HG03159 (cell line): ENCODE measurements around the gene CDC14A.
"Not testable (repeated sequence)": the region's sequence is repeated elsewhere in the genome, so short reads cannot be mapped to it uniquely, and the experiment has no call there.

Source experiments
- ATAC-seq: cut with Tn5 transposase; IDR thresholded peaks from one replicate; pipeline ENCODE4 v1.9.1; 2021; ENCODE audit warnings: mild to moderate bottlenecking, moderate library complexity; ENCODE audit not compliant: unreplicated experiment

Gene CDC14A

DNA sequence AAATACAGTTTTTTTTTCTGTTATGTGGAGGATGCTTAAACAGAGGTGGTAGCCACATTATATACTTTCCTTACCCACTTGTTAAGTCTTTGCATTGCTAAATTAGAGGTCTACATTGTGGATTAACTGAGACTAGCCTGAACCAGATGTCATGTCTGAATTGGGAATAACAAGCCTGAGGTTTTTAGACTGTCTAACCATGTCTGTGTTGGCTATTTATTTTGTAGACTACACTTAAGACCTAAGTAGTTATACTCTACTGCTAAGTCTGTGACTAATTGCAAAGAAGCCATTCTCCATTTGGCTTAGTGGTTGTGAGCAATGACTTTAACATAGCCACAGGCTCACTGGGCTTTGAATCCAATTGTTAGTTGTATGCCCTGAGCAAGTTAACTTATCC, 45.4 kb downstream of the CDC14A start:
- no peak for ATAC-seq

DNA sequence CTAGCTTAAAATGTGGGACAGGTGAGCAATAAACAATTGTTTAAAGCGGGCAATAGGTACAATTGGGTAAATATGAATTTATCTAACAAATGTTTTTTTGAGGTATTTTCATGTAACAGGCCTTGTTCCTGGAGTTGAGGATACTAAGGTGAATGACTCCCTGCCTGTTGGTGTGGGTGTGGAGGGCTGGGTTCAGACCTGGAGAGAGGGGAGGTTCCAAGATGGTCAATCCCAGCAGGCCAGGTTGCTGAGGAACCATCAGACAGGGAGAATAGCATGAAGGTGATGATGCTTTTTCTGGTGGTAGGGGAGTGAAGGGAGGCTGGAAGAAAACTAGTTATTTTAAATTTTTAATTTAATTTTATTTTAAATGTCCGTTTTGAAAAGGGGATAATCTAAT, 46.3 kb downstream of the CDC14A start:
- no peak for ATAC-seq

DNA sequence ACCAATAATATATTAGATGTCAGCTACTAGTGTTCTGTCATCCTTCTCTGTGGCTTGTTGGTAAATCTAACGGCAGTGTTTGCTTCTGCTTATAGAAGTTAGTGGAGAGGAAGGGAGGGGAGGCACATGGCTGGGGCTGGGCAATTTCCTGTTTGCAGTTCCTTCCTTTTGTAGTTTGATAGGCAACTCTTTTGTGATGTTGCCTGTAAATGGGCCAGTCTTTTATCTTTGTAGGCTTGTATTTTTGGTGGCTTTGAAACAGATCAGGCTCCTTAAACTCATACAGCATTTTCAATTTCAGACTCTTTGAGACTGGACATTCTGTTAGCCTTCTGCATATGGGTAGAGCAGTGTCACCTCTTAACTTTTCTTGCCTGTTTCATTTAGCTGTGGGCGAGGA, 48.1 kb downstream of the CDC14A start:
- peak; percentile 63 for ATAC-seq

DNA sequence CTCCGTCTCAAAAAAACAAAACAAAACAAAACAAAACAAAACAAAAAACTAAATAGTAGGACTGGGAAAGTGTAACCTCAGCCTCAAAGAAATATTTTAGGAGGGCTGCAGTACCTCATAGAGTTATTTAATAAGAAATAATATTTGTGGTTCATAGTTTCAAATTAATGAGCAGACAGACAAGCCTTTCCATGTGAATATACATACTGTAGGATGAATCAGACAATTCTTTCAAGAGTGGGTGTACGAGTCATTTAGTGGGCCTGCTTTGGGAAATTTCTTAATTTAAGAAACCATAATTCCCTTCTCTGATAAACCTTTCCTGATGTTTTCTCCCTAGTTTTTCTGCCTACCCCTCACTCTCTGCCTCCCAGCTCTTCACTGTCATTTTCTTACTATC, 52.5 kb downstream of the CDC14A start:
- no peak for ATAC-seq

DNA sequence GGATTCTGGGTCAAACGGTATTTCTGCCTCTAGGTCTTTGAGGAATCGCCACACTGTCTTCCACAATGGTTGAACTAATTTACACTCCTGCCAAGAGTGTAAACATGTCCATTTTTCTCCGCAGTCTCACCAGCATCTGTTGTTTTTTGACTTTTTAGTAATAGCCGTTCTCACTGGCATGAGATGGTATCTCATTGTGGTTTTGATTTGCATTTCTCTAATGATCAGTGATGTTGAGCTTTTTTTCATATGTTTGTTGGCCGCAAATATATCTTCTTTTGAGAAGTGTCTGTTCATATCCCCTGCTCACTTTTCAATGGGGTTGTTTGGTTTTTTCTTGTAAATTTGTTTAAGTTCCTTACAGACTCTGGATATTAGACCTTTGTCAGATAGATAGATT, 53.6 kb downstream of the CDC14A start:
- ATAC-seq, result not testable (repeated sequence)

DNA sequence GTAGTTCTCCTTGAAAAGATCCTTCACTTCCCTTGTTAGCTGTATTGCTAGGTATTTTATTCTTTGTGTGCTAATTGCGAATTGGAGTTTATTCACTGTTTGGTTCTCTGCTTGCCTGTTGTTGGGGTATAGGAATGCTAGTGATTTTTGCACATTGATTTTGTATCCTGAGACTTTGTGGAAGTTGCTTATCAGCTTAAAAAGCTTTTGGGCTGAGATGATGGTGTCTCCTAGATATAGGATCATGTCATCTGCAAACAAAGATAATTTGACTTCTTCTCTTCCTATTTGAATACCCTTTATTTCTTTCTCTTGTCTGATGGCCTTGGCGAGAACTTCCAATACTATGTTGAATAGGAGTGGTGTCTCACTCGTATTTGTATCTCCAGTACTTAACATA, 55.1 kb downstream of the CDC14A start:
- ATAC-seq, result not testable (repeated sequence)

DNA sequence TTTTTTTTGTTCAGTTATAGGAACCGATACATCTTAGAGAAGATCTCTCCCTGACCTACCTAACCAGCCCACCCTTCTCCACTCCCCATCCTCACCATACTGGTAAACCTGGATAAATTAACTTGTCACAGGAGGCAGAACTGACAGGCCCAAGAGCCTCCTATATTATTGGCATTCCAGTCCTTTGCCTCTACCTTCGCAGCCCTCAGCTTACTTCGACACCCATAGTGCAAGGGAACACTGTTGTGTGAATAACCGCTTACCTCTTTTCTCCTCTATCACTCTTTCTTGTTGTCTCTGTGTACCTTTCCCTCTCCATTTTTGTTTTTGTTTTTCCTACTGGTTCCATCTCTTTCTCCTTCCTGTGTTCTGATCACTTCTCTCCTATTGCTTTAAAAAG, 58.7 kb downstream of the CDC14A start:
- no peak for ATAC-seq

DNA sequence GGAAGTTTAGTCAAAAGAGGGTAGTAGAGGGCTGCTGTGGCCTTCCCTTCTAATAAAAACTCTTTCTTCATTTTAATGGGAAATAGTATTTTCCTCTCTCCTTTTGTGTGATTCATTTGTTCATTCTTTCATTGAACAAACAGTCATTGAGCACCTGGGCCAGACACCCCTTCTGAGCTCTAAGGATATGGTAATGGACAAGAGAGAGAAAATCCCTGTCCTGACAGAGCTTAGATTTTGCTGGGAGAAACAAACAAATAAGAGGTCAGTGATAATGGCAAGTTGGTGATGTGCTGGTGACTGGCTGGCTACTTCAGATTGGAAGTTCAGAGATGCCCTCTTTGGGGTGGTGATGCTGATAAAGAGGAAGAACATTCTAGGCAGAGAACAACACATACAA, 59.3 kb downstream of the CDC14A start:
- no peak for ATAC-seq

DNA sequence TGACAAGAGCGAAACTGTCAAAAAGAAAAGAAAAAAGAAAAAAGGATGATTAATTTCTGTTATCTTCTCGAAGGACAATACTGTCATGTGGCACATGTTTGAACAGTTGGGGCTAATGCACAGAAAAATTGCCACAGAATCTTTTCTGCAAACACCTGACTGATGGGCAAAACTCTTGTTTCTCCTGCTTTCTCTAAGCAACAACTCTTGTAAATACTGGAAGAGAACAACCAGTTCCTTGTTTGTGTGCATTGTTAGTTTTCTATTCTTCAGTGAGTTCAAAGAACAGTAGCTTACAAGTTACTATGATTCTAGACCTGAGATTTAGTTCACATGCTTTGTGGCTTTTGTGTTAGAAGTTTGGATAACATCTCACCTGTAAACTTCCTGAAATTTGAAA, 60.7 kb downstream of the CDC14A start:
- no peak for ATAC-seq

DNA sequence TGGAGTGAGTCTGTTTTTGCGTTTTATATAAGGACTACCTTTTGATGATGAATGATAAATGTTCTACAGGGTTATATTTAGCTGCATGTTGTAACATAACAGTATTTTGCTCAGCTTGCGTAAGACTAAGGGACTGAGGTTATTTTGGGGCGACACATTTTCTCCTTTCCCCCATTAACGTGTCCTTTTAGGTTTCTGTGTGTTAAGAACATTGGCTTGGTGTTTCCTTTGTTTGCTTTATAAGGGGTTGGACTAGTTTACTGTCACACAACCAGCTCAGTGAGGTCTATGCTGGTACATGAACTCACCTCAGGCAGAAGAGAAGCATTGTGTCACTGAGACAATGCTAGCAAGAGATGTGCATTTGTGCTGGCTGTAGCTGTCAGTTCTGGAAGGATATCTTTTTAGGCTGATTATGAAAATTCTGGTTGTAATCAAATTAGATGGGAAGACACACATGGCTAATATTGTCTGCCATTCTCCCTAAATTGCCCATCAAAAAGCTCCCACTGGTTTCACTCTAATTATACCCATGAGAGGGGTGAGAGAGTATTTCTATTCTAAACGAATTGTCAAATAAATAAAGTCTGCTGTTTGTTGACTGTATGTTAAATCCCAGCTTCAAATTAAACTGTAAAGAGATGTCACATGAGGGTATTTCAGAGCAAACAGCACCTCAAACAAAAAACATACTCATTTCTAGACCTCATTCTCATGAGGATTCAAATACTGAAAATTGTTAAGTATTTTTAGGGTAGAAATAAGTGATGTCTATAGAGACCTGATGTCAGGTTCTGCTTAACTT, 62.6 kb downstream of the CDC14A start:
- no peak for ATAC-seq

DNA sequence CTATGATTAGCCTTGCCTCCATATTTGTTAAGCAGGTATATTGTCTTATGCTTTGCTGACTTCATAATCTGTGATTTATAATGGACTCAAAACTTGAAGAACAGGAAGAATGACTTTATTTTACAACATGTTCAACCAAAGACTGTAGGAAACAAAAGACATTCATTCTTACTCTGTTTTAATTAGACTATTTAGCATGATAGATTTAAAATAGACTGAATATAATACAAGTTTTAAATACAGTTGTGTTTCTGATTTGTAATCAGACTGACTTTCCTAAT, 63.1 kb downstream of the CDC14A start:
- ATAC-seq, result no peak

DNA sequence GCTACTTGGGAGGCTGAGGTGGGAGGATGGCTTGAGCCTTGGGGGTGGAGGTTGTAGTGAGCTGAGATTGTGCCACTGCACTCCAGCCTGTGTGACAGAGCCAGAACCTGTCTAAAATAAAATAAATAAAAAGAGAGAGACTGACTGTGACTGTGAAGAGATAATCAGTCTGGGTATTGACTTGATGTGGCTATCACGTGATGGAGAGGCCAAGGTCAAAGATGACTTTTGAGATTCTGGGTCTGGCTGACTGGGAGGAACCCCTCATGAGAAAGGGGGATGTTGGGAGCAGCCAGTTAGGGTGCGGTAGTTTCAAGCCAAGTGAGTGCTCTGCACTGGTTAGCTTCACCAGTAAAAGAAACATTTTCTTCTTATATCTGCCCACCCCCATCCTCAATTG, 66.8 kb downstream of the CDC14A start:
- no peak for ATAC-seq

DNA sequence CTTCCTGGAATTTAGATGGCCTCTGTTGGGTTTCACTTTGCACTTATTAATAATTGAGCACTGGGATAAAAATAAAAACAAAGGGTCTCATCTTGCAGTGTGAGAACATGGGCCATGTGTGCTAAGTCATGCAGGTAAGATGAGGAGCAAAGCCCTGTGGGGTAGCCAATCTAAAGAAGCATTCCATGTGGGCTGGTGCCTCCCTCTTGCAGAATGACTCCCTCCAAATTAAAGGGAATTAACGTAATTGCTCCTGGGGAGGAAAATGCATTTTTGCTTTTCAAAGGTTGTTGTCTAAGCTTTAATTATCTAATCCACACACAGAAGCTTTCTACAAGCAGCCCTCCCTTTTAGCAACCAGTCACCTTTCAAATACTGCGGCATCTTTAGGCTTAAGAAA, 69.8 kb downstream of the CDC14A start:
- no peak for ATAC-seq

DNA sequence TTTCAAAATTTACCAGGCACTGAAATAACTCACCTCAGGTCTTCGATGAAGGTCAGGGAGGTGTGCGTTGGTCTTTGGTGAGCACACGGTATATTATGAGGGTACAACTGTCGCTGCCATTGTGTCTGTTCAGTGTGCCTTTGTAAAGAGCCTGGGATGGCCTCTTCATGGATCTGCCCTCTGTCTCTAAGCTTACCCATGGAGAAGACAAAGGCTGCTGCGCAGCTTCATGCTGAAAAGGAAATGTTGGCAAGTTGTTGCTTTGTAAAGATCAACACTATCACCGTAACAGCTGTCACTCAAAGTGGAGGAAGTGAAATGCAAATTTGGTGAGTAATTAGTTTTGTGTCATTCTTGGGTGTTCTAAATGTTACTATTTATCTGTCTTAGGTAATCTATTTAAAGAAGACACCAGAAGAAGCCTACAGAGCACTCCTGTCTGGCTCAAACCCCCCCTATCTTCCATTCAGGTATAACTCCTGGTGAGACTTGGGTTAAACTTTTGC, 71.6 kb downstream of the CDC14A start:
- ATAC-seq, result peak; percentile 84

DNA sequence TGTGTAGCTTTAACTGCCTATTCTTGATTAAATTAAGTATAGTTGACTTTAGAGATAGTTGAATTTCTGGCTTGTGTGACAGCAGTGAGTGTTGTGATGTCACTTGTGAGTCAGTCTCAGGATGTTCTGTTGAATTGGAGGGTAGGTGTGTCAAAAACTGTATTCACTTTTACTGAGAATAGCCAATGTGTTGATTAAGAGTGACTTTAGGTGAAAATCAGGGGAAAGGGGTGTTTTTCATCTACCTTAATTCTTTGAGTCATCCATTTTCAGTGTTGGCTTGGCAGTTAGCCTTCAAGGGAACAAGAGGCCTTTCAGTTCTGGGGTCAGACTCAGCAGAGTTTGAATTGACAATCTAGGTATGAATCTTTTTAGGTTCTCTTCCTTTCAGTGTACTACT, 75.9 kb downstream of the CDC14A start:
- ATAC-seq, result no peak

DNA sequence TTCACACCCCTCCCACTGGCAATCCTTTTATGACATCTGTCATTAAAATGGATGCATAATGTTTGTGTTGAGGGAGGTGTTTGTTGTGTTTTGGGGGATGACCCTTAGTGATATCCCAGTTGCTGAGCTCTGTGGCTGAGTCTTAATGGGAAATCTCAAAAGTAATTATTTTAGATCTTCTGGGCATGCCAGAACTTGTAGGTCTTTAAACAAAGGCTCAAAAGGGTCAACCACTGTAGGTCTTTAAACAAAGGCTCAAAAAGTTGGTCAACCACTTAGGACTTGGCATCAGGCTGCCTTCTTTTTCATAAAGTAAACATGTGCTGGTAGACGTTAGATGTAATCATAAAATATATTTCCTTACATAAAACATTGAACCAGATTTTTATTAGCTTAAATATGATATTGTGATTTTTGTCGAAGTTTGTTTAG, 78.0 kb downstream of the CDC14A start:
- ATAC-seq, result no peak

DNA sequence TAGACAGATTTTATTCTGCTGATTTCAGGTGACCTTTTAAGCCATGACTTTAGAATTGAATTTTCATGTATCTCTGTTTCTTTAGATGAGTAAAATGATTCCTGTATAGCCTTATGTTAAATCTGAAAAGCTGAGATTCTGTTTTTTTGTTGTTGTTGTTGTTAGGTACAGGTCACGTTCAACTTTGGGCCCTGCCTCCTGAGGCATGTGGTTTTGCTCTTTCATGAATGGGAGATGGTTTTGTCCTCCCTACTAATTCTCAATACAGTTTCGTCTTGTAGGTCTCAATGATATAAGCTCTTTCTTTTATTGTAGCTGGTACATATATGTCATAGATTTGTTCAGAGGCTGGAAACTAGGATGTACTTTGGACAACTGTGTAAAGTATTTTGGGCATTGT, 79.6 kb downstream of the CDC14A start:
- no peak for ATAC-seq

DNA sequence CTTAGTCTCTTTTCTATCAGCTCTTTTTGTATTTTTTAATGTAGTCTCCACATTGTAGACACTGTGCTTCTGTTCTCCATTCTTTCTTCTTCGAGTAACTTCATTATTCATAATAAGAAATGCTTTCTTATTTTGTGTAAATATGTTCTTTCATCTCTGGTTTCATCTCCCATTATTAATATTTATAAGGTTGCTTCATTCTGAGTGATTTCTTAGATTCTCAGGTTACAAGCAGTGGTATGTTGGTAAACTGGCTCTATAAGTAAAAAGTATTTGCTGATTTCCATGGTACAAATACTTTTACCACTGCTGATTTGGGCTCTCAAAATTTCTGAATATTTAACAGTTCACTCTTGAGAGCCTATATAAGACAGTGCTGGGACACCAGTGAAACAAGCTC, 81.3 kb downstream of the CDC14A start:
- ATAC-seq, result no peak

DNA sequence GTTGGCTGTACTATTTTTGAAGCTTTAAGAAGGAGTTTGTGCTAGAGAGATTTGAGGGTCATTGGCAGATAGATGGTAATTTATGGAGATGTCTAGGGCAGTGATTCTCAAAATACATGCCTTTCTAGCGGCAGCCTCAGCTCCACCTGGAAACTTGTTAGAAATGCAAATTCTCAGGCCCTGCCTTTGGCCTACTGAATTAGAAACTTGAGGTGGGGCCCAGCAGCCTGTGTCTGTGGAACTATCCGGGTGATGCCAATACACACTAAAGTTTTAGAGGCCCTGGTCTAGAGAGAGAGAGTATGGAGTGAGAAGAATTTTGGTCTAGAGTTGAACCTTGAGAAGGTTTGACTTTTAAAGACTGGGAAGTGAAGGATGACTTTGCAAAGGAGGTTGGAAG, 82.5 kb downstream of the CDC14A start:
- no peak for ATAC-seq

DNA sequence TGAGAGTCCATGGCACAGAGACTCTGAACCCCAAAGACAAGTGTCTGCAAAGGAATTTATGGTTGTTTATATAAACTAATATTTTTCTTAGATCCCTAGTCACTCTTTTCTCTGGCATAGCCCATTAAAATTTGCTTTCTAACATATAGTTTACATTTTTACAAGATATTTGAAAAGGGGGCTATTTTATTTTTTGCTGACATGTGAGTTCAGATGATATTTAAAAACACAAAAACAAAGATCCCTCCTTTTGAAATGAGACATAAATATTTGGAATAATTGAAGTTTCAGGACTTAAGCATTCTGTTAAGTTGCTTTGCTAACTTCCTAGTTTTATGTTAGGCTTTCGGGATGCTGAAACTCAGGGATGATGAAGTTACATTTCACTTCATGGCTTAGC, 86.1 kb downstream of the CDC14A start:
- ATAC-seq, result no peak

DNA sequence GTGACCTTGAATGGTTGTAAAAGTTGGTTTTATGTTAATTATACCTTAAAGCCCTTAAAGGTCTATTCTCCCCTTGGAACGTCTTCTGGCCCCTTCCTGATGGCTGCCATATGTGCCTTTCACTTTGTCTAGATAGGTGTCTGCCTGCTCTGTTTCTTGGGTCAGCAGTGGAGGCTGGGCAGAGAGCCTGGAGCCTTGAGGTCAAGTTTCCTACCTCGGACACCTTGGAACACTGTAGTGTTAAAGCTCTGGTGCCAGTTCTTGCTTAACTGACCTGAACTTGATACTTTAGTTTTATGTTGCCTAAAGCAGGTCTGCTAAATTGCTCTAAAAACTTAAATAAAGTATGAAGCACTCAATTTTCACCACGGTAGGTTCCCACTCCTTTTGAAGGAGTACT, 86.5 kb downstream of the CDC14A start:
- ATAC-seq, result no peak

DNA sequence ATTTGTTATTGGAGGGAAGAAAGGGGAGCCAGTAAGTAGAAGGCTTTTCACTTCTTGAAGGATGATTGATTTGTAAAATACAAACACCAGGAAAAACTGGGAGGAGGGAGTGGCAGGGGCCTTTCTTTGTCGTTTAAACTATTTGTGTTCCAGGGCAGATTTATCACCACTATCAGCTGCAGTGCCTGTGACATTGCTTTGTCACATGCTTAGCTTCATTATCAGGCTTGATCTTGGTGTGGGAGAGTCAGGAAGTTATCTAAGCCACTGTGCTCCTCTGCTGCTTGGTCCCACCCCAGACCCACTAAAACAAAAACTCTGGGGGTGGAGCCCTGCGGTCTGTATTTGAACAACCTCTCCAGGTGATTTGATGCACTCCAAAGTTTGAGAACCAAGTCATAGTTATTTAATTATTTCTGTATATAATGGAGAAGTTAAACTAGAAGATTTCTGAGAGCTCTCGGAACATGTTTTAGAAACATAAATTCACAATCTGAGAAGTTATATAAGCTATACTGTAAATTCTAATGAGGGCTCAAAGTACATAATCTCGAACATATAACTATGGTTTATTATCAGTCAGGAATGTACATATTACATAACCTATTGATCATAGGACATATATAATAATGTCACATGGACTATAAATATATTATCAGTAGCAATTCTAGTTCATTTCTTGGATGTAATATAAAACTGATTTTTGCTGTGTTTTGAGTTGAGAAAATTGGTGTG, 87.9 kb downstream of the CDC14A start:
- no peak for ATAC-seq

DNA sequence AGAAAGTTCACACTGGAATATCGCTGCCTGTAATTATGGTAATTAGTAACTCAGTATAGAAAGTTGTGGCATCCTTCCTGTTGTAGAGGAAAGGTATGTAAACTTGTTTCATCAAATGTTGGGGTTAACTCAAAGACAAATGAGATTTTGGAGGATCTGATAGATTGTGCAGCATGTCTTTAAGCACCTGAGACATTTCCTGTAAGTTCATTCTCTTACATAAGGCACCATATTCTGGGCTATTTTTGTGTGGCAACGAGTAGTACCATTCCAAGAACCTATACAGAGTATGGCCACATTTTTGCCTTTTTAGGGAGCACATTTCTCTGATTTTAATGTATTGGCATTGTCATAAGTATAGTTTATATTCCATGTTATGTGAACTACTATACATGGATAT, 88.8 kb downstream of the CDC14A start:
- no peak for ATAC-seq
